Skin epidermis (tissue), 12 donors: ENCODE results near the gene GGTLC2.
"Not testable (repeated sequence)": the region's sequence is repeated elsewhere in the genome, so short reads cannot be mapped to it uniquely, and the experiment has no call there.

Source experiments
- H3K27ac ChIP-seq, 21 experiments: fragments of 200-600 bp; sonication (generic) in 11 of 21; one replicate each; pipeline ENCODE4 v1.5.0; 2020; ENCODE audit warnings: mild to moderate bottlenecking in 3 of 21, inconsistent platforms in 2 of 21, moderate library complexity in 2 of 21
- H3K4me3 ChIP-seq, 7 experiments: fragments of 200-600 bp; sonication (generic) in 2 of 7; one replicate each; pipeline ENCODE4 v1.5.0; 2020; ENCODE audit warnings: inconsistent platforms in 2 of 7, mild to moderate bottlenecking in 2 of 7, moderate library complexity in 1 of 7

GGTLC2 gene

GRCh38 chr22:22686202-22687115 is 42.0 kb downstream of the GGTLC2 start:
- not testable (repeated sequence) for H3K4me3 ChIP-seq, H3K27ac ChIP-seq

GRCh38 chr22:22687638-22688500 is 43.5 kb downstream of the GGTLC2 start:
- no peak overlapping the region for H3K4me3 ChIP-seq
- H3K27ac ChIP-seq, result no peak overlapping the region

DNA sequence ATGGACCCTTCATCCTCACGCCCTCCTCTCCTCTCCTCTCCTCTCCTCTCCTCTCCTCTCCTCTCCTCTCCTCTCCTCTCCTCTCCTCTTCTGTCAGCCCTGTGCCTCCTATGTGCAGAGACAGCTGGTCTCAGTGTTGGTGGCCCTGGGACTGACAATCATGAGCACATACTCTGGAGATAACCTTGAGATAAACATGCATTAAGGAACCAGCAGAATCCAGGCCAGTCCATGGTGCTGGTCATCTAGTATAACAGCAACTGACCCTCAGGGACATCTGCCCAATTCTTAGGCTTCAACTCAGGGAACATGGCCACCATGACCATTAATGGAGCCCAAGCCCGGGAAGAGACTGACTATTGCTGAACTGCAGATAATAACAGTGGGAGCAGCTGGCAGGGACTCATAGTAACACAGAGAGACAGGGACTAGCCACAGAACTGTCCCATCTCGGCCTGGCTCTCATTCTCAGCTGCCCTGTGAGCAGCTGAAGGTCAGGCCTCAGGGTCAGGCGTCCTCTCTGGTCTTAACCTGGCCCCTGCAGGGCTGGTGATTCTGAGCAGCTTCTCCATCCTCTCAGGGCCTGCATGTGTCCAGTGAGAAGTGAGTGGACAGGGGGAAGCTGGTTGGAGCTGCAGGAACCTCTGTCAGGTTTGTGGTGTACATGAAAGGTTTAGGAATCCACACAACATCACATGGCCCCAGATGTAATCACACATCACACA is 45.4 kb downstream of the GGTLC2 start:
- Histone ChIP-seq H3K27ac (no peak overlapping the region), H3K4me3 (no peak overlapping the region)

DNA sequence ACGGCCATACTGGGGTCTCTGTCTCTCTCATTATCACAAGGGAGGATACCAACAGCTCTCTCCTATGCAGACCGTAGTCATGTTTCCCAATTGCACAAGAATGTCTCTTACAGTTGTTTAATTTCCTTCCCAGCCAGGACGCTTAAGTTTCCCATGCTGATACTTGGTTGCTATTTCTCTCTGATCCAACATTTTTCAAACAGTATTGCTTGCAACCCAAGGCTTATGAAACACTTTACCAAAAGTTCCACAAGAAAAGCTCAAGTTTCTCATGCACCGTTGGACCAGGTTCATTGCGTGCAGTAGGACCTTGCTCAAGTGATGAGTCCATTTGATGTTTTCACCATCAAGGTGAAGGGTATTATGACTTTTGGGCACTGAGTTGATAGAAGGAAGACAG is 46.6 kb downstream of the GGTLC2 start:
- Histone ChIP-seq H3K27ac (no peak overlapping the region), H3K4me3 (no peak overlapping the region)

DNA sequence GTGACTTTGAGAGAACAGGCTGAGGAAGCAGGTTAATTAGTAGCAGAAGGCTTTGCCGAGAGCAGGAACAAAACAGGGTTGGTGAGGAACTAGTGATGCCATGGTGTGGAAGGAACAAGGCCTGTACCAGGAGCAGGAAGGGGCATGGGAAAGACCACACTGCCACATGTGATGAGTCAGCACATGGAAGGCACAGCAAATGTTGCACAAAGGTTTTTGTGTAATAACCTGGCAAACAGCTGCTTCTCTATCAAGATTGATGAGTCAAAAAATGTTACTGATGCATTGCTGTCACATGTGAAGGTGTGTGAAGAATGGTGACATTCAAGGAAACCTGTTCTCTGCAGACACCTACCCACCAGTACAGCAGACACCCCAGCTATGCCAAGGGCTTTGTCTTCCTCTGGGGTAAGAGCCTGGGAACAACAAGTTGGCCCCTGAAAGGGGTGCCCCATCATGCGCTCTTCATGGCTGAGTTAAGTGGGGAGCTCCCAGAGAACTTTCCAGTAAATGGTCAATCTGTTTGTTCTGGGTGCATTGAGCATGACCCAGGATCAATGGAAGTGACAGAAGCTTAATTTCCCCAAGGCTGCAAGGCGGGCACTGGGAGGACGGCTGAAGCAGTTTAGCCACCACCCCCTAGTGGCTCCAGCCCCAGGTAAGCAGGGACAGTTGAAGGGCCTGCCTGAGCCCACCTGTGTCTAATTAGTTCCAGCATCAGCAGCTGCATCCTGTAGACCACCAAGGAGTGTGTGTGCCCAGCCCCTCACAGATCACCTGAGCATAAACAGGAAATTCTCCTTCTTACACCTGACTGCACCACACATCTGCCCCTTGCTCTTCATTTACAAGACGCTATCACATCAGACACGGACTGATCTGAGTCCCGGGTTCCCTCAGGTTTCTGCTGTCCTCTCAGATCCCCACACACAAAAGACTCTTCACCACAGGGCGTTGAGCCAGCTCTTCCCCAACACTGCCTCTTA is 47.6 kb downstream of the GGTLC2 start:
- no peak overlapping the region for H3K27ac ChIP-seq

GRCh38 chr22:22692707-22693530 is 48.5 kb downstream of the GGTLC2 start:
- no peak overlapping the region for H3K27ac ChIP-seq

More for the DNA sequence above, 47.6 kb downstream of the GGTLC2 start:
- no peak overlapping the region for H3K4me3 ChIP-seq

GRCh38 chr22:22693531-22693884 is 49.1 kb downstream of the GGTLC2 start:
- H3K27ac ChIP-seq, result no peak overlapping the region

More at GRCh38 chr22:22692707-22693530, 48.5 kb downstream of the GGTLC2 start:
- no peak overlapping the region for H3K4me3 ChIP-seq

DNA sequence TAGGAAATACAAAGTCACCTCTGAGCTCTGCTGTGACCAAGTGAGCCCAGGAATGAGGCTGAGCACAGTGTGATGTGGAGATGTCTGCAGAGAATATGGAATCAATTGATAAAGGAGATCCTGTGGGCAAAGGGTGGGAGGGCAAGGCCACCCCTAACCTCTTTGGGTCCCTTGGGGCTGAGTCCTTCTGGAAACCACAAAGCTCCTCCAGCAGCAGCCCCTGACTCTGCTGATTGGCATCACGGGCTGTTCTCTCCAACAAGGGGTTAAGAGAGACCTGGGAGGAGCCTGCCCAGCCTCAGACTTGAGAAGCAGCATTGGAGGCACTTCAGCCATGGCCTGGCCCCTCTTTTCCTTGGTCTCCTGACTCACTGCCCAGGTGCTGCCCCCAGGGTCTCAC is 49.7 kb downstream of the GGTLC2 start:
- Histone ChIP-seq H3K4me3 (no peak overlapping the region), H3K27ac (no peak overlapping the region)

More at GRCh38 chr22:22693531-22693884, 49.1 kb downstream of the GGTLC2 start:
- H3K4me3 ChIP-seq, result no peak overlapping the region

DNA sequence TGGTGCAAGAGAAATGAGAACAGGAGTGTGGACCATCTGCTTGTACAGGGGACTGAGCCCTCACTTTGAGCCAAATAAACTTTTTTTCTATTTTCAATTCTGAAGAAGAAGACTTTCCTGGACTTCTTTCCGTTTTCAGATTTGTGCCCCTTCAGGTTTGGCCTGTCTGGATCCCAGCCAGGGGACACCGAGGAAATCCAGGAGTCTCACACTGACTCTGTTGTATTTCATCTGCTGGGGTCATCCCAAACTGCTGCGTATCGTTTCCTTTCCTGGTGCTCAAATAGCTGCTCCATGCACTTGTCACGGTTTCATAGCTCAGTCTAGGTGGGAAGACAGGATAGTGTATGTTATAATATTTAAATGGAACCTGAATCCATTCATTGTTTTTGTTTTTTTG is 51.7 kb downstream of the GGTLC2 start:
- H3K4me3 ChIP-seq, result no peak overlapping the region
- H3K27ac ChIP-seq, result no peak overlapping the region
